Subcutaneous adipose tissue (tissue), 4 donors: ENCODE results near the gene RPS6KB1. TPM values are rescaled to one million over a fixed set of nuclear protein-coding genes. Genes with fewer than 3 reads are reported as not detected.

Source experiments
- total RNA-seq, 4 donors: library from RNA; depleted of rRNA; stranded (reverse); fragments of >200 nt; gene quantifications; one replicate each; pipeline ENCODE4 v1.1.0, GENCODE V29; 2016
- TF ChIP-seq, protein P1 (sequence below): fragments of 450-650 bp; IDR thresholded peaks from one replicate; pipeline ENCODE4 v1.5.1; 2016; ENCODE audit warnings: low read depth, mild to moderate bottlenecking, control low read depth, antibody characterized with exemption, moderate library complexity

The RPS6KB1 gene
- total RNA-seq, 4 donors from 2014 or later: 26.5 to 45.5 (median 35.0) TPM

- TF ChIP-seq, protein P1, sequence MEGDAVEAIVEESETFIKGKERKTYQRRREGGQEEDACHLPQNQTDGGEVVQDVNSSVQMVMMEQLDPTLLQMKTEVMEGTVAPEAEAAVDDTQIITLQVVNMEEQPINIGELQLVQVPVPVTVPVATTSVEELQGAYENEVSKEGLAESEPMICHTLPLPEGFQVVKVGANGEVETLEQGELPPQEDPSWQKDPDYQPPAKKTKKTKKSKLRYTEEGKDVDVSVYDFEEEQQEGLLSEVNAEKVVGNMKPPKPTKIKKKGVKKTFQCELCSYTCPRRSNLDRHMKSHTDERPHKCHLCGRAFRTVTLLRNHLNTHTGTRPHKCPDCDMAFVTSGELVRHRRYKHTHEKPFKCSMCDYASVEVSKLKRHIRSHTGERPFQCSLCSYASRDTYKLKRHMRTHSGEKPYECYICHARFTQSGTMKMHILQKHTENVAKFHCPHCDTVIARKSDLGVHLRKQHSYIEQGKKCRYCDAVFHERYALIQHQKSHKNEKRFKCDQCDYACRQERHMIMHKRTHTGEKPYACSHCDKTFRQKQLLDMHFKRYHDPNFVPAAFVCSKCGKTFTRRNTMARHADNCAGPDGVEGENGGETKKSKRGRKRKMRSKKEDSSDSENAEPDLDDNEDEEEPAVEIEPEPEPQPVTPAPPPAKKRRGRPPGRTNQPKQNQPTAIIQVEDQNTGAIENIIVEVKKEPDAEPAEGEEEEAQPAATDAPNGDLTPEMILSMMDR: no peak
Observed at GRCh38 chr17:59863616-59864015, 29.3 kb upstream of the RPS6KB1 start.

GRCh38 chr17:59869941-59870218 is 23.0 kb upstream of the RPS6KB1 start:
- TF ChIP-seq, protein P1: no peak

GRCh38 chr17:59870482-59870881 is 22.4 kb upstream of the RPS6KB1 start:
- TF ChIP-seq, protein P1: no peak

- TF ChIP-seq, protein P1: no peak
Observed at GRCh38 chr17:59872351-59872750, 20.6 kb upstream of the RPS6KB1 start.

- TF ChIP-seq, protein P1: no peak
Observed at GRCh38 chr17:59874376-59874775, 18.5 kb upstream of the RPS6KB1 start.

- TF ChIP-seq, protein P1: no peak
Observed at GRCh38 chr17:59876107-59876506, 16.8 kb upstream of the RPS6KB1 start.

DNA sequence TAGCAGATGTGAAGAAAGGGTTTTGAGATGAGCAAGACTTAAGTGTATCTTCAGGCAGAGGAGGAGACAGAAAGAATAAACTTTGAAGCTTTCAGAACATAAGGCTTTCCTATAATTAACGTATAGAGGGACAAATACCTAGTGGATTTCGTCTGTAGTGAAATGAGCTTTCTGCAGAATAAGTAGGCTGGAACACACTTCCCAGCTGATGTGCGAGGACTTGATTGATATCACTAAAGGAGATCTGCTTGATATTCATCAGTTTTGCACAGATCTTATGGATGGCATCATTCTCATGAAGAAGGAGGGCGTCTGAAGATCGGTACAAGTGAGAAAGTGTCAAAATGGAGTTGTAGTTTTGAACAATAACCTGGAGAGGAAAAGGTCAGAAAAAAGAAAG is 15.0 kb upstream of the RPS6KB1 start:
- TF ChIP-seq, protein P1: peak; percentile 66

DNA sequence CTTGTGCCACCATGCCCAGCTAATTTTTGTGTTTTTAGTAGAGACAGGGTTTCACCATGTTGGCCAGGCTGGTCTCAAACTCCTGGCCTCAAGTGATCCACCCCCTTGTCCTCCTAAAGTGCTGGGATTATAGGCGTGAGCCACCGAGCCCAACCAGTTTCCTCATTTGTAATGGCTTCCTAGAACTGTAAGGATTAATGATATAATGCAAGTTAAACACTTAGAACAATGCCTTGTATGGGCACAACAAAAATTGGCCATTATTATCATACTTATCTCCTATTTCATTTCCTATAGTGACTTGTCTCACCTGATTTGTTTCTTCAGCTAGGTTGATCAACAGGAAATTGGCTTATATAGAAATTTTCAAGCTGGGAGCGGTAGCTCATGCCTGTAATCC is 14.3 kb upstream of the RPS6KB1 start:
- TF ChIP-seq, protein P1: no peak
